MM.1S (cell line): ENCODE data around the gene LRRC8B.
"Not testable (repeated sequence)": the region's sequence is repeated elsewhere in the genome, so short reads cannot be mapped to it uniquely, and the experiment has no call there.

Source experiments
- DNase-seq: peaks from one replicate; pipeline ENCODE4 v3.0.0-alpha.2; 2015
- H2AFZ ChIP-seq: fragments of 300-600 bp; sonication (generic); 2 replicates; pipeline ENCODE4 v1.6.0; 2016; ENCODE audit warnings: antibody characterized with exemption, low read length
- H3F3A ChIP-seq: fragments of 300-600 bp; sonication (generic); 2 replicates; pipeline ENCODE4 v1.6.1; 2016; ENCODE audit warnings: mild to moderate bottlenecking, antibody characterized with exemption, low read length, moderate library complexity, mixed read lengths; ENCODE audit not compliant: insufficient read depth
- H3K27ac ChIP-seq: fragments of 300-600 bp; sonication (generic); 2 replicates; pipeline ENCODE4 v1.5.1; 2016; ENCODE audit warnings: mild to moderate bottlenecking, low read length
- H3K27me3 ChIP-seq: fragments of 300-600 bp; sonication (generic); replicated peaks from 2 replicates; pipeline ENCODE4 v1.6.0; 2016; ENCODE audit warnings: low read length; ENCODE audit not compliant: insufficient read depth
- H3K36me3 ChIP-seq: fragments of 300-600 bp; sonication (generic); replicated peaks from 2 replicates; pipeline ENCODE4 v1.6.1; 2016; ENCODE audit warnings: mild to moderate bottlenecking, low read length, mixed read lengths; ENCODE audit not compliant: insufficient read depth
- H3K4me1 ChIP-seq: fragments of 300-600 bp; sonication (generic); 2 replicates; pipeline ENCODE4 v1.6.1; 2016; ENCODE audit warnings: low read length, mixed read lengths
- H3K4me2 ChIP-seq: fragments of 300-600 bp; sonication (generic); 2 replicates; pipeline ENCODE4 v1.6.0; 2016; ENCODE audit warnings: low read depth, low read length
- H3K4me3 ChIP-seq: fragments of 300-600 bp; sonication (generic); 2 replicates; pipeline ENCODE4 v1.5.1; 2016; ENCODE audit warnings: low read length, mixed read lengths
- H3K79me2 ChIP-seq: fragments of 300-600 bp; sonication (generic); 2 replicates; pipeline ENCODE4 v1.6.1; 2016; ENCODE audit warnings: mixed run types, low read length, mixed read lengths
- H3K9ac ChIP-seq: fragments of 300-600 bp; sonication (generic); 2 replicates; pipeline ENCODE4 v1.6.1; 2016; ENCODE audit warnings: low read length, mixed read lengths
- H3K9me2 ChIP-seq: fragments of 300-600 bp; sonication (generic); replicated peaks from 2 replicates; pipeline ENCODE4 v1.6.1; 2016; ENCODE audit warnings: mild to moderate bottlenecking, low read length, mixed read lengths; ENCODE audit not compliant: insufficient read depth
- H3K9me3 ChIP-seq: fragments of 300-600 bp; sonication (generic); replicated peaks from 2 replicates; pipeline ENCODE4 v1.6.1; 2016; ENCODE audit warnings: mild to moderate bottlenecking, low read length, mixed read lengths; ENCODE audit not compliant: insufficient read depth
- H4K20me1 ChIP-seq: fragments of 300-600 bp; sonication (generic); 2 replicates; pipeline ENCODE4 v1.6.1; 2016; ENCODE audit warnings: mild to moderate bottlenecking, low read length, moderate library complexity, mixed read lengths; ENCODE audit not compliant: insufficient read depth
- CTCF ChIP-seq: fragments of 300-600 bp; sonication (generic); IDR thresholded peaks from 2 replicates; pipeline ENCODE4 v1.5.1; 2016; ENCODE audit warnings: antibody characterized with exemption, low read length, mixed read lengths
- EZH2 ChIP-seq: fragments of 300-600 bp; sonication (generic); optimal IDR thresholded peaks from 2 replicates; pipeline ENCODE3; 2017; ENCODE audit warnings: low read depth, mild to moderate bottlenecking, antibody characterized with exemption, low read length, mixed read lengths
- EZH2phosphoT487 ChIP-seq: fragments of 300-600 bp; sonication (generic); IDR thresholded peaks from 2 replicates; pipeline ENCODE4 v1.6.1; 2018; ENCODE audit warnings: antibody characterized with exemption, low read length

Gene LRRC8B

GRCh38 chr1:89588480-89588879, 63.9 kb downstream of the LRRC8B start:
- Histone ChIP-seq H3K4me1 (no peaks in the 10 kb centered on the region), H3K27ac (no peak overlapping the region), H4K20me1 (no peaks in the 10 kb centered on the region), H3K4me3 (no peak overlapping the region), H3K79me2 (no peaks in the 10 kb centered on the region), H3F3A (no peaks in the 10 kb centered on the region), H3K4me2 (no peak overlapping the region), H2AFZ (no peak overlapping the region), H3K36me3 (no peaks in the 10 kb centered on the region), H3K9ac (no peak overlapping the region), H3K9me2 (no peaks in the 10 kb centered on the region), H3K9me3 (no peaks in the 10 kb centered on the region), H3K27me3 (no peaks in the 10 kb centered on the region)
- no peak for TF ChIP-seq EZH2
- TF ChIP-seq CTCF, result no peak
- TF ChIP-seq EZH2phosphoT487, result no peak
- DNase-seq, result no peak

GRCh38 chr1:89589515-89589914, 64.9 kb downstream of the LRRC8B start:
- no peak for DNase-seq

GRCh38 chr1:89590341-89591080, 65.9 kb downstream of the LRRC8B start:
- Histone ChIP-seq H3K9ac (no peak overlapping the region), H3K79me2 (no peaks in the 10 kb centered on the region), H3K27ac (no peak overlapping the region), H4K20me1 (no peaks in the 10 kb centered on the region), H3K4me2 (no peak overlapping the region), H3K9me3 (no peaks in the 10 kb centered on the region), H3K4me3 (no peak overlapping the region), H3K36me3 (no peaks in the 10 kb centered on the region), H3K4me1 (no peaks in the 10 kb centered on the region), H3F3A (no peaks in the 10 kb centered on the region), H3K9me2 (no peaks in the 10 kb centered on the region), H3K27me3 (no peaks in the 10 kb centered on the region), H2AFZ (no peak overlapping the region)
- TF ChIP-seq EZH2 (no peak), EZH2phosphoT487 (no peak), CTCF (no peak)
- DNase-seq, result no peak

More at GRCh38 chr1:89589515-89589914, 64.9 kb downstream of the LRRC8B start:
- H3K4me2 ChIP-seq, result no peak overlapping the region
- no peak overlapping the region for H3K27ac ChIP-seq
- no peaks in the 10 kb centered on the region for H3K9me2 ChIP-seq
- H3K4me3 ChIP-seq, result no peak overlapping the region
- no peaks in the 10 kb centered on the region for H3F3A ChIP-seq
- H2AFZ ChIP-seq, result no peak overlapping the region
- H3K36me3 ChIP-seq, result no peaks in the 10 kb centered on the region
- H3K27me3 ChIP-seq, result no peaks in the 10 kb centered on the region
- H3K9me3 ChIP-seq, result no peaks in the 10 kb centered on the region
- no peaks in the 10 kb centered on the region for H3K4me1 ChIP-seq
- no peaks in the 10 kb centered on the region for H3K79me2 ChIP-seq
- H3K9ac ChIP-seq, result no peak overlapping the region
- H4K20me1 ChIP-seq, result no peaks in the 10 kb centered on the region
- TF ChIP-seq EZH2phosphoT487, result no peak
- TF ChIP-seq EZH2, result no peak
- TF ChIP-seq CTCF, result no peak

GRCh38 chr1:89592861-89593302, 68.3 kb downstream of the LRRC8B start:
- not testable (repeated sequence) for H4K20me1 ChIP-seq, H3K4me3 ChIP-seq, H3K4me2 ChIP-seq, H3K79me2 ChIP-seq, H3K4me1 ChIP-seq, H3K9me3 ChIP-seq, H3K9ac ChIP-seq, H3K27ac ChIP-seq, DNase-seq, H3K9me2 ChIP-seq, H2AFZ ChIP-seq, H3K36me3 ChIP-seq, H3K27me3 ChIP-seq, H3F3A ChIP-seq
